Tibial nerve (tissue), 4 donors: Measurements from ENCODE around the gene TMEM109. TPM values are rescaled to one million over a fixed set of nuclear protein-coding genes. Genes with fewer than 3 reads are reported as not detected.

Source experiments
- DNase-seq, 2 donors: peaks; one replicate each; pipeline ENCODE4 v3.0.0-alpha.2; 2019; ENCODE audit warnings: low spot score in 2 of 2
- H3K27ac ChIP-seq, 4 donors: fragments of 200-600 bp; sonication (generic) in 3 of 4; one replicate each; pipeline ENCODE4 v1.5.1; 2017 to 2019; ENCODE audit warnings: mild to moderate bottlenecking in 1 of 4
- H3K27me3 ChIP-seq, 2 donors: fragments of 200-600 bp; sonication (generic) in 1 of 2; one replicate each; pipeline versions ENCODE4 v1.5.1 to v1.6.0; 2017 to 2019
- H3K36me3 ChIP-seq, 3 donors: fragments of 200-600 bp; sonication (generic); one replicate each; pipeline ENCODE4 v1.5.1; 2018 to 2019
- H3K4me1 ChIP-seq, 4 donors: fragments of 200-600 bp; sonication (generic) in 3 of 4; one replicate each; pipeline ENCODE4 v1.5.1; 2017 to 2019
- H3K4me3 ChIP-seq, 4 donors: fragments of 200-600 bp; sonication (generic) in 3 of 4; one replicate each; pipeline ENCODE4 v1.5.1; 2017 to 2019; ENCODE audit warnings: mild to moderate bottlenecking in 1 of 4, moderate library complexity in 1 of 4
- H3K9me3 ChIP-seq, 4 donors: fragments of 200-600 bp; sonication (generic) in 3 of 4; one replicate each; pipeline ENCODE4 v1.5.1; 2017 to 2019
- EP300 ChIP-seq, 2 donors: sonication (generic); formaldehyde crosslinking; IDR thresholded peaks; one replicate each; pipeline ENCODE4 v1.6.1; 2017; ENCODE audit warnings: antibody characterized with exemption in 2 of 2, mild to moderate bottlenecking in 1 of 2
- POLR2A ChIP-seq, 2 donors: fragments of 450-650 bp; IDR thresholded peaks; one replicate each; pipeline ENCODE4 v1.6.1; 2017; ENCODE audit warnings: antibody characterized with exemption in 2 of 2, mild to moderate bottlenecking in 2 of 2, moderate library complexity in 2 of 2
- WGBS, 2 donors: methylation state at CpG; one replicate each; pipeline ENCODE4 v1.1.5; 2018; 5-methylcytosine and 5-hydroxymethylcytosine counted together
- total RNA-seq, 4 donors: library from RNA; depleted of rRNA; stranded (reverse); fragments of >200 nt; gene quantifications; one replicate each; pipeline ENCODE4 v1.1.0, GENCODE V29; 2016
- TF ChIP-seq, protein P1 (sequence below), 5 experiments: fragments of 200-600 bp in 3 of 5; fragments of 450-650 bp in 2 of 5; sonication (generic) in 3 of 5; IDR thresholded peaks; one replicate each; pipeline ENCODE4 v1.5.1; 2016 to 2019; ENCODE audit warnings: antibody characterized with exemption in 5 of 5, mild to moderate bottlenecking in 3 of 5, moderate library complexity in 2 of 5

Gene TMEM109
- total RNA-seq, 4 donors from 2014 or later: 173 to 300 (median 197) TPM

DNA sequence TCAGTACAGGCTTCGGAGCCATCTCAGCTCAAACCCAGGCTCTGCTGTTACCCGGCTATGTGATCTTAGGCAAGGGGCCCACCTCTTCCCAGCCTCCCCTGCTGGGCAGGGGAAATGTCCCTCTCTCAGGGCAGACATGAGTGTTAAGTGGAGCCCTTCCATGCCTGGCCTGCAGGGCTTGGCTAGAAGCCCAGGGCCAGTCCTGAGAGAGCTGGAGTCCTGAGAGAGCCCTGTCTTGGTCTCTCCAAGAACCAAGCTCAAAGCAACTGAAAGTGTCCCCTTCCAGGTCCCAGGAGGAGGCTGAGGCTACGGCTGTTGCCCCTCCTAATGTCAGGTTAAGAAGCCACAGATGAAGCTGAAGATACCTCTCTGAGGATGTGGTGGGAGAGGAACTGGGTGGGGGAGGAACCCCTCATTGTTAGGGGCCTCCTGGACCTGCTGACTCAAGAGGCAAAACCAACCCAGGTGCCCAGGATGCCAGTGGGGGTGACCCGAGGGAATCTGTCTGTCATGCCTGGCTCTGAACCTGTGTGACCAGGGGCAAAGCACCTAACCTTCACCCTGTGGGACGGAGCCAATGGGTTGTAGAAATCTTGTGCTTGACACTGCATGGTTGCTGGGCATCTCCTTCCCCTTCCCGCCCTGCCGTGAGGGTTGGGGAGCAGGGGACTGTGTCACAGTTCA, 42.4 kb upstream of the TMEM109 start:
- no peak for DNase-seq
- no peaks in the 10 kb centered on the region for H3K9me3 ChIP-seq
- TF ChIP-seq POLR2A (IDR thresholded peaks at IDR 0.05) (no peak), EP300 (IDR thresholded peaks at IDR 0.05) (no peak)
- TF ChIP-seq, protein P1, sequence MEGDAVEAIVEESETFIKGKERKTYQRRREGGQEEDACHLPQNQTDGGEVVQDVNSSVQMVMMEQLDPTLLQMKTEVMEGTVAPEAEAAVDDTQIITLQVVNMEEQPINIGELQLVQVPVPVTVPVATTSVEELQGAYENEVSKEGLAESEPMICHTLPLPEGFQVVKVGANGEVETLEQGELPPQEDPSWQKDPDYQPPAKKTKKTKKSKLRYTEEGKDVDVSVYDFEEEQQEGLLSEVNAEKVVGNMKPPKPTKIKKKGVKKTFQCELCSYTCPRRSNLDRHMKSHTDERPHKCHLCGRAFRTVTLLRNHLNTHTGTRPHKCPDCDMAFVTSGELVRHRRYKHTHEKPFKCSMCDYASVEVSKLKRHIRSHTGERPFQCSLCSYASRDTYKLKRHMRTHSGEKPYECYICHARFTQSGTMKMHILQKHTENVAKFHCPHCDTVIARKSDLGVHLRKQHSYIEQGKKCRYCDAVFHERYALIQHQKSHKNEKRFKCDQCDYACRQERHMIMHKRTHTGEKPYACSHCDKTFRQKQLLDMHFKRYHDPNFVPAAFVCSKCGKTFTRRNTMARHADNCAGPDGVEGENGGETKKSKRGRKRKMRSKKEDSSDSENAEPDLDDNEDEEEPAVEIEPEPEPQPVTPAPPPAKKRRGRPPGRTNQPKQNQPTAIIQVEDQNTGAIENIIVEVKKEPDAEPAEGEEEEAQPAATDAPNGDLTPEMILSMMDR (IDR thresholded peaks at IDR 0.05): no peak
- H3K27me3 ChIP-seq: no peaks in the 10 kb centered on the region
- H3K27ac ChIP-seq: peak overlapping the region in 2 of 4 donors; percentile 28 to 32
- H3K4me3 ChIP-seq: no peak overlapping the region
- H3K4me1 ChIP-seq: peaks cover 0 to 31% (median 0%) of the 10 kb centered on the region in 4 donors
- H3K36me3 ChIP-seq: peaks cover 0 to 23% (median 0%) of the 10 kb centered on the region in 3 donors
- 74 to 79% methylated on average over 7 of the region's 7 CpGs for WGBS, 2 donors

DNA sequence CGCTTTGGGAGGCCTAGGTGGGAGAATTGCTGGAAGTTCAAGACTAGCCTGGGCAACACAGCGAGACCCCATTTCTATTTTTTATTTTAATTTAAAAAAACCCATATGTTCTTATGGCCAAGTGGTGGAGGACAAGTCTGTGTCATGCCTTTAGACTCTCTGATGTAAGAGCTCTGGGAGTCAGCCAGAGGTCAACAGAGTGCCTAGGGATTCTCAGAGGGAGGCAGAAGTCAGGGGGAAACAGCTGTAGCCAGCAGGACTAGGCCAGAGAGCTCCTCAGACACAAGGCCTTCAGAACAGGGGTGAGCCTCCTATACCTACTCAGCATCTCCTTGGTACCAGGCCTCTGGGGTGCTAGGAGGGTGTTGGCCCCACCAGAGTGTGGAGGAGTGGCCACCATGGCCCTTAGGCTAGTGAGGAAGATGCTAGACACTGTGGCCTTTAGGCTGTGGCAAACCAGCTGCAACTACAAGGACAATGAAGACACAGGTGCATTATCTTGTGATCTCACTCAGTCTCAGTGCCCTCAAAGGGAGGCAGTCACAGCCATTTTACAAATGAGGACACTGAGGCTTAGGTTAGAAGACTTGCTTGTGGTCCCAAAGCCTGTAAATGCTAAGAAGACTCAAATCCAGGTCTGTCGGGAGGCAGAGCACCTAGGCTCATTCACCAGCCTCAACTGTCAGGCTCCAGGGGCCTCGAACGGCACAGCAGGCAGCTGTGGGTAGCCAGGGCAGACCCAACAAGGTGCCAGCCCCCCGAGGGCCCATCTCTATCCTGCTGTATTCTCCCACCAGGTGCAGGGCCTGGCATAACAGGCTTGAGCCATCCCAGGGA, 41.6 kb upstream of the TMEM109 start:
- peaks cover 0 to 28% (median 0%) of the 10 kb centered on the region in 3 donors for H3K36me3 ChIP-seq
- TF ChIP-seq, protein P1 (IDR thresholded peaks at IDR 0.05): no peak
- TF ChIP-seq EP300 (IDR thresholded peaks at IDR 0.05): peak in 1 of 2 donors; percentile 51
- no peak overlapping the region for H3K4me3 ChIP-seq
- no peaks in the 10 kb centered on the region for H3K9me3 ChIP-seq
- 87 to 97% methylated on average over 5 to 6 of the region's 6 CpGs for WGBS, 2 donors
- peaks cover 0 to 31% (median 0%) of the 10 kb centered on the region in 4 donors for H3K4me1 ChIP-seq
- no peaks in the 10 kb centered on the region for H3K27me3 ChIP-seq
- peak overlapping the region in 1 of 4 donors; percentile 28 for H3K27ac ChIP-seq
- DNase-seq: peak; percentile 39 to 80

DNA sequence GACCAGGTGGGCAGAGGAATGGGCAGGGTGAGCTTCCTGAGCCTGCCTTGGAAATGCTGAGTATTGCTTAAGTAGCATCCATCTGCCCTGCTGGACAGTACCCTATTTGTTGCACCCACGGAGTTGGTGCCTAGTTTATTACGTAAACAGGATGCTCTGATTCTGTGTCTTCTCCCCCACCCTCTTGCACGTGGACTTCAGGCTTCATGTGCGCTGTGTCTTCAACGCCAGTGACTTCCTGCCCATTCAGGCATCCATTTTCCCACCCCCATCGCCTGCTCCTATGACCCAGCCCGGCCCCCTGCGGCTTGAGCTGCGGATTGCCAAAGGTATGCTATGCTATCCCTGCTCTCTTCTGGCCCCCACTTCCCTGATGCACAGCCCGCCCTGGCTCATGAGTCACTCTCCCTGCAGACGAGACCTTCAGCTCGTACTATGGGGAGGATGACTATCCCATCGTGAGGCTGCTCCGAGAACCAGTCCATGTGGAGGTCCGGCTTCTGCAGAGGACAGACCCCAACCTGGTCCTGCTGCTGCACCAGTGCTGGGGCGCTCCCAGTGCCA, 40.9 kb upstream of the TMEM109 start:
- no peak for DNase-seq
- peaks cover 0 to 38% (median 0%) of the 10 kb centered on the region in 4 donors for H3K4me1 ChIP-seq
- TF ChIP-seq, protein P1 (IDR thresholded peaks at IDR 0.05): no peak
- TF ChIP-seq EP300 (IDR thresholded peaks at IDR 0.05): no peak
- TF ChIP-seq POLR2A (IDR thresholded peaks at IDR 0.05): no peak
- WGBS, 2 donors: 52 to 55% methylated on average over 11 to 16 of the region's 16 CpGs
- peaks cover 0 to 29% (median 0%) of the 10 kb centered on the region in 3 donors for H3K36me3 ChIP-seq
- H3K4me3 ChIP-seq: no peak overlapping the region
- H3K27ac ChIP-seq: no peak overlapping the region
- H3K27me3 ChIP-seq: no peaks in the 10 kb centered on the region
- H3K9me3 ChIP-seq: no peaks in the 10 kb centered on the region

DNA sequence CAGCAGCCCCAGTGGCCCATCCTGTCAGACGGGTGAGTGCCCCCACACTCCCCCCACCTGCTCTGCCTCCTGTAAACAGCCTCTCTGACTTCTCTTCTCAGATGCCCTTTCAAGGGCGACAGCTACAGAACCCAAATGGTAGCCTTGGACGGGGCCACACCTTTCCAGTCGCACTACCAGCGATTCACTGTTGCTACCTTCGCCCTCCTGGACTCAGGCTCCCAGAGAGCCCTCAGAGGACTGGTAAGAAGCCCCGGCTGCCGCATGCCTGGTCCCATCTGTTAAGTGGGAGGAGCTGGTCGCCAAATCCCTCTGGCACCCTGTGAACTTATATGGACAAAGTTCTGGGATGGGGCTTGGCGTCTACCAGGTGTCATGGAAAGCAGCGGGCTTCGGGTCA, 40.4 kb upstream of the TMEM109 start:
- H3K27me3 ChIP-seq: no peaks in the 10 kb centered on the region
- 88% methylated on average over 12 of the region's 12 CpGs for WGBS, 2 donors
- H3K4me3 ChIP-seq: no peak overlapping the region
- DNase-seq: no peak
- peaks cover 0 to 42% (median 0%) of the 10 kb centered on the region in 4 donors for H3K4me1 ChIP-seq
- H3K27ac ChIP-seq: no peak overlapping the region
- TF ChIP-seq POLR2A (IDR thresholded peaks at IDR 0.05): no peak
- TF ChIP-seq EP300 (IDR thresholded peaks at IDR 0.05): no peak
- TF ChIP-seq, protein P1 (IDR thresholded peaks at IDR 0.05): no peak
- H3K9me3 ChIP-seq: no peaks in the 10 kb centered on the region
- peaks cover 0 to 34% (median 0%) of the 10 kb centered on the region in 3 donors for H3K36me3 ChIP-seq
